CD14-positive monocyte (primary cell): Measurements from ENCODE around the gene TMEM179. TPM values are rescaled to one million over a fixed set of nuclear protein-coding genes. Genes with fewer than 3 reads are reported as not detected.

Source experiments
- DNase-seq, 3 donors: peaks; one replicate each; pipeline ENCODE4 v3.0.0-alpha.2; 2011 to 2022
- H2AFZ ChIP-seq: 2 replicates; pipeline ENCODE4 v1.6.0; 2012; ENCODE audit warnings: mild to moderate bottlenecking, low read depth, low read length, inconsistent platforms; ENCODE audit not compliant: insufficient read depth, poor library complexity, severe bottlenecking
- H3K27ac ChIP-seq, 2 donors: 1 replicate in 1 of 2; 2 replicates in 1 of 2; pipeline ENCODE4 v1.5.1; 2012 to 2013; ENCODE audit warnings: low read length in 2 of 2, control low read depth in 1 of 2, inconsistent platforms in 1 of 2, low read depth in 1 of 2, mild to moderate bottlenecking in 1 of 2
- H3K27me3 ChIP-seq, 2 donors: one replicate each; pipeline versions ENCODE4 v1.6.0 to v1.6.1; 2011 to 2013; ENCODE audit warnings: low read length in 2 of 2; ENCODE audit not compliant: control insufficient read depth in 2 of 2, insufficient read depth in 2 of 2
- H3K36me3 ChIP-seq, 2 donors: replicated peaks in 1 of 2; 1 replicate in 1 of 2; 2 replicates in 1 of 2; pipeline versions ENCODE4 v1.5.1 to v1.6.1; 2012 to 2013; ENCODE audit warnings: low read length in 2 of 2, control low read depth in 1 of 2, inconsistent platforms in 1 of 2, mild to moderate bottlenecking in 1 of 2; ENCODE audit not compliant: insufficient read depth in 2 of 2, control insufficient read depth in 1 of 2
- H3K4me1 ChIP-seq, 2 donors: 1 replicate in 1 of 2; 2 replicates in 1 of 2; pipeline versions ENCODE4 v1.5.1 to v1.6.1; 2012 to 2013; ENCODE audit warnings: low read length in 2 of 2, control low read depth in 1 of 2, inconsistent platforms in 1 of 2, mild to moderate bottlenecking in 1 of 2, moderate library complexity in 1 of 2; ENCODE audit not compliant: insufficient read depth in 2 of 2, control insufficient read depth in 1 of 2
- H3K4me2 ChIP-seq: replicated peaks from 2 replicates; pipeline ENCODE3; 2012; ENCODE audit warnings: low read length, moderate library complexity, mild to moderate bottlenecking; ENCODE audit not compliant: poor library complexity, severe bottlenecking; ENCODE audit errors: extremely low read depth
- H3K4me3 ChIP-seq, 3 experiments: fragments of 200-600 bp in 1 of 3; sonication (generic) in 1 of 3; replicated peaks in 1 of 3; 1 replicate in 2 of 3; 2 replicates in 1 of 3; pipeline ENCODE4 v1.5.1; 2011 to 2013; ENCODE audit warnings: low read length in 3 of 3, mild to moderate bottlenecking in 3 of 3, control low read depth in 2 of 3, low read depth in 2 of 3, inconsistent platforms in 1 of 3, moderate library complexity in 1 of 3
- H3K79me2 ChIP-seq: 2 replicates; pipeline ENCODE4 v1.6.0; 2012; ENCODE audit warnings: mild to moderate bottlenecking, control low read depth, inconsistent platforms, low read length, moderate library complexity; ENCODE audit not compliant: insufficient read depth
- H3K9ac ChIP-seq: 2 replicates; pipeline ENCODE4 v1.6.0; 2017; ENCODE audit warnings: low read length, mild to moderate bottlenecking; ENCODE audit not compliant: insufficient read depth, poor library complexity, severe bottlenecking
- H3K9me3 ChIP-seq, 2 donors: replicated peaks in 1 of 2; 1 replicate in 1 of 2; 2 replicates in 1 of 2; pipeline versions ENCODE4 v1.5.1 to v1.6.1; 2012 to 2013; ENCODE audit warnings: low read length in 2 of 2, control low read depth in 1 of 2; ENCODE audit not compliant: control insufficient read depth in 1 of 2, insufficient read depth in 1 of 2
- H4K20me1 ChIP-seq: 2 replicates; pipeline ENCODE4 v1.6.0; 2012; ENCODE audit warnings: mild to moderate bottlenecking, low read length, control low read depth, moderate library complexity; ENCODE audit not compliant: insufficient read depth
- H3K27ac Mint-ChIP-seq, 7 donors: one replicate each; pipeline ENCODE4 v1.8.0; 2020; ENCODE audit warnings: mild to moderate bottlenecking in 7 of 7, mixed read lengths in 7 of 7, moderate library complexity in 6 of 7, inconsistent platforms in 2 of 7
- H3K27me3 Mint-ChIP-seq, 3 donors: one replicate each; pipeline ENCODE4 v1.8.0; 2021 to 2022; ENCODE audit warnings: low read depth in 3 of 3, mild to moderate bottlenecking in 3 of 3, mixed read lengths in 3 of 3, moderate library complexity in 3 of 3, inconsistent platforms in 1 of 3
- H3K36me3 Mint-ChIP-seq, 2 donors: one replicate each; pipeline ENCODE4 v1.8.0; 2020; ENCODE audit warnings: mixed read lengths in 2 of 2, inconsistent platforms in 1 of 2, mild to moderate bottlenecking in 1 of 2
- H3K4me1 Mint-ChIP-seq: one replicate; pipeline ENCODE4 v1.8.0; 2020; ENCODE audit warnings: mild to moderate bottlenecking, mixed read lengths
- H3K4me3 Mint-ChIP-seq, 2 donors: one replicate each; pipeline ENCODE4 v1.8.0; 2020; ENCODE audit warnings: mild to moderate bottlenecking in 2 of 2, mixed read lengths in 2 of 2, moderate library complexity in 1 of 2
- H3K9me3 Mint-ChIP-seq, 7 donors: one replicate each; pipeline ENCODE4 v1.8.0; 2020 to 2022; ENCODE audit warnings: mixed read lengths in 7 of 7, mild to moderate bottlenecking in 6 of 7, moderate library complexity in 6 of 7, inconsistent platforms in 2 of 7
- WGBS: methylation state at CpG from one replicate; pipeline ENCODE4 v1.1.5; 2013; ENCODE audit warnings: missing lambda C conversion rate; ENCODE audit not compliant: insufficient coverage; 5-methylcytosine and 5-hydroxymethylcytosine counted together
- intact Hi-C, 2 donors: fragments of 100-400 bp; cut with micrococcal nuclease; formaldehyde crosslinking; loops; one replicate each; pipeline versions ENCODE4 v1.15.0 to v1.15.1; 2023
- polyA plus RNA-seq, 3 donors: library from polyadenylated mRNA; depleted of rRNA in 1 of 3; unstranded in 2 of 3; stranded (reverse) in 1 of 3; fragments of 300-500 nt in 2 of 3; fragments of >200 nt in 1 of 3; fragmentation: Illumina TruSeq in 2 of 3; gene quantifications; 1 replicate in 2 of 3; 2 replicates in 1 of 3; pipeline ENCODE4 v1.2.3, GENCODE V29; 2012 to 2021
- TF ChIP-seq, protein P1 (sequence below): fragments of 200-600 bp; IDR thresholded peaks from one replicate; pipeline ENCODE4 v1.8.0; 2022; ENCODE audit warnings: antibody characterized with exemption, mild to moderate bottlenecking

Gene TMEM179
- polyA plus RNA-seq, 3 donors = not detected

- Mint-ChIP-seq H3K27ac (no peak overlapping the region), H3K4me3 (no peak overlapping the region), H3K27me3 (peaks cover 0 to 6% (median 2%) of the 10 kb centered on the region in 3 donors), H3K36me3 (no peaks in the 10 kb centered on the region), H3K9me3 (no peaks in the 10 kb centered on the region), H3K4me1 (no peaks in the 10 kb centered on the region)
- Histone ChIP-seq H3K9me3 (no peaks in the 10 kb centered on the region), H3K4me3 (no peak overlapping the region), H3K4me1 (no peaks in the 10 kb centered on the region), H3K9ac (no peak overlapping the region), H3K4me2 (no peak overlapping the region), H2AFZ (no peak overlapping the region), H4K20me1 (no peaks in the 10 kb centered on the region), H3K36me3 (no peaks in the 10 kb centered on the region), H3K79me2 (no peaks in the 10 kb centered on the region), H3K27me3 (no peaks in the 10 kb centered on the region), H3K27ac (no peak overlapping the region)
- intact Hi-C loops = no loop called here
- 88% methylated on average over 8 of the region's 9 CpGs for WGBS
- DNase-seq = no peak
- TF ChIP-seq, protein P1, sequence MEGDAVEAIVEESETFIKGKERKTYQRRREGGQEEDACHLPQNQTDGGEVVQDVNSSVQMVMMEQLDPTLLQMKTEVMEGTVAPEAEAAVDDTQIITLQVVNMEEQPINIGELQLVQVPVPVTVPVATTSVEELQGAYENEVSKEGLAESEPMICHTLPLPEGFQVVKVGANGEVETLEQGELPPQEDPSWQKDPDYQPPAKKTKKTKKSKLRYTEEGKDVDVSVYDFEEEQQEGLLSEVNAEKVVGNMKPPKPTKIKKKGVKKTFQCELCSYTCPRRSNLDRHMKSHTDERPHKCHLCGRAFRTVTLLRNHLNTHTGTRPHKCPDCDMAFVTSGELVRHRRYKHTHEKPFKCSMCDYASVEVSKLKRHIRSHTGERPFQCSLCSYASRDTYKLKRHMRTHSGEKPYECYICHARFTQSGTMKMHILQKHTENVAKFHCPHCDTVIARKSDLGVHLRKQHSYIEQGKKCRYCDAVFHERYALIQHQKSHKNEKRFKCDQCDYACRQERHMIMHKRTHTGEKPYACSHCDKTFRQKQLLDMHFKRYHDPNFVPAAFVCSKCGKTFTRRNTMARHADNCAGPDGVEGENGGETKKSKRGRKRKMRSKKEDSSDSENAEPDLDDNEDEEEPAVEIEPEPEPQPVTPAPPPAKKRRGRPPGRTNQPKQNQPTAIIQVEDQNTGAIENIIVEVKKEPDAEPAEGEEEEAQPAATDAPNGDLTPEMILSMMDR = no peak
Measured at GRCh38 chr14:104576970-104577332, 27.6 kb downstream of the TMEM179 start.

DNA sequence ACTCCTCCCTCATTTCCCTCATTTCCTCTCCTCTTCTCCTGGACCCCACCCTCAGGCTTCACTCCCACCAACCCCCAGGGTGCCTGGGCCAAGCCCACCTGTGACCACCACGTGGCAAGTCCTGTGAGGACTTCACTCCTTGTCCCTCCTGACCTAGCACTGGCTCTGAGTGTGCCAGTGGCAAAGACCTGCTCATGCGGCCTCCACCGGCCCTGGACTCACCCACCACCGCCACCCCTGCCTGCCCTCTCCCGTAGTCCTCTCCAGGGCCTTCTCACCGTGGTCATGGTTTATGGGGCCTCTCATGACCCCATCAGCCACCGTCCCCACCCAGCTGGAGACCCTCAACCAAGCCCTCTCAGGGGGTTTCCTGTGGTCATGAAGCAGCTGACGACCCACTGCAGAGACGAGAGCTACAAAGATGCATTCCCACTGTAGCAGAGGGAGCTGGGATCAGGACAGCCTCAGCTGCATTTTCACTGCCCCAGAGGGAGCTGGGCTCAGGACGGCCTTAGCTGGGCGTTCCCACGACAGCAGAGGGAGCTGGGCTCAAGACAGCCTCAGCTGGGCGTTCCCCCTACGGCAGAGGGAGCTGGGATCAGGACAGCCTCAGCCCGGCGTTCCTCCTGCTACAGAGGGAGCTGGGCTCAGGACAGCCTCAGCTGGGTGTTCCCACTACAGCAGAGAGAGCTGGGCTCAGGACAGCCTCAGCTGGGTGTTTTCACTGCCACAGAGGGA, 28.2 kb downstream of the TMEM179 start:
- Mint-ChIP-seq H3K4me3 (no peak overlapping the region), H3K4me1 (no peaks in the 10 kb centered on the region), H3K27me3 (peaks cover 0 to 6% (median 2%) of the 10 kb centered on the region in 3 donors), H3K27ac (no peak overlapping the region), H3K36me3 (no peaks in the 10 kb centered on the region), H3K9me3 (no peaks in the 10 kb centered on the region)
- intact Hi-C loops = no loop called here
- Histone ChIP-seq H3K79me2 (no peaks in the 10 kb centered on the region), H3K4me1 (no peaks in the 10 kb centered on the region), H3K9me3 (no peaks in the 10 kb centered on the region), H3K36me3 (no peaks in the 10 kb centered on the region), H3K4me3 (no peak overlapping the region), H3K4me2 (no peak overlapping the region), H2AFZ (no peak overlapping the region), H3K9ac (no peak overlapping the region), H3K27me3 (no peaks in the 10 kb centered on the region), H4K20me1 (no peaks in the 10 kb centered on the region), H3K27ac (no peak overlapping the region)
- no peak for DNase-seq
- WGBS = 82% methylated on average over 15 of the region's 16 CpGs
- TF ChIP-seq, protein P1 = no peak
